SH-SY5Y (cell line): ENCODE data around the gene GPHN.

Experiments used
- GATA2 ChIP-seq: IDR thresholded peaks from 2 replicates; pipeline ENCODE4 v1.6.1; 2011; ENCODE audit warnings: mild to moderate bottlenecking, low read depth, low read length
- GATA3 ChIP-seq: IDR thresholded peaks from 2 replicates; pipeline ENCODE4 v1.6.1; 2011; ENCODE audit warnings: low read depth, mild to moderate bottlenecking, low read length, moderate library complexity

Gene GPHN

GRCh38 chr14:66493750-66494149 lies 14.2 kb upstream of the GPHN start:
- TF ChIP-seq GATA2 = peak; percentile 46; the same call in 1 of the 2 replicates
- TF ChIP-seq GATA3 = peak; percentile 66

- TF ChIP-seq GATA2 (no peak), GATA3 (no peak)
Observed at GRCh38 chr14:66495218-66496098, 12.5 kb upstream of the GPHN start.

GRCh38 chr14:66496188-66496807 lies 11.6 kb upstream of the GPHN start:
- TF ChIP-seq GATA3 (no peak), GATA2 (no peak)

GRCh38 chr14:66496911-66497310 lies 11.0 kb upstream of the GPHN start:
- no peak for TF ChIP-seq GATA2
- no peak for TF ChIP-seq GATA3

- TF ChIP-seq GATA3 = no peak
- TF ChIP-seq GATA2 = no peak
Observed at GRCh38 chr14:66498311-66498710, 9.6 kb upstream of the GPHN start.

- no peak for TF ChIP-seq GATA2
- TF ChIP-seq GATA3 = no peak
Observed at GRCh38 chr14:66501592-66501991, 6.4 kb upstream of the GPHN start.

- TF ChIP-seq GATA3 = no peak
- TF ChIP-seq GATA2 = no peak
Observed at GRCh38 chr14:66503532-66503931, 4.4 kb upstream of the GPHN start.

- no peak for TF ChIP-seq GATA3
Observed at GRCh38 chr14:66507181-66507721, 696 bp upstream of the GPHN start.

- TF ChIP-seq GATA3 = no peak
- no peak for TF ChIP-seq GATA2
Observed at GRCh38 chr14:66508547-66508845, 549 bp downstream of the GPHN start.

GRCh38 chr14:66508846-66509621 lies 1.1 kb downstream of the GPHN start:
- TF ChIP-seq GATA3 (no peak), GATA2 (no peak)

- TF ChIP-seq GATA3 (no peak), GATA2 (no peak)
Observed at GRCh38 chr14:66509874-66510273, 1.9 kb downstream of the GPHN start.

- TF ChIP-seq GATA3 (no peak), GATA2 (no peak)
Observed at GRCh38 chr14:66511849-66512248, 3.9 kb downstream of the GPHN start.

GRCh38 chr14:66514213-66514612 lies 6.3 kb downstream of the GPHN start:
- no peak for TF ChIP-seq GATA2
- no peak for TF ChIP-seq GATA3

GRCh38 chr14:66530526-66530925 lies 22.6 kb downstream of the GPHN start:
- TF ChIP-seq GATA2 (no peak), GATA3 (no peak)
